Liver (tissue), 9 donors: ENCODE results near the gene NOTCH4. TPM values are rescaled to one million over a fixed set of nuclear protein-coding genes. Genes with fewer than 3 reads are reported as not detected.

Experiments
- DNase-seq: peaks from one replicate; pipeline ENCODE4 v3.0.0-alpha.2; 2017; ENCODE audit warnings: low spot score
- H3K27ac ChIP-seq, 2 donors: one replicate each; pipeline ENCODE4 v1.7.0; 2013; ENCODE audit warnings: inconsistent platforms in 2 of 2, low read length in 2 of 2, control low read depth in 1 of 2, low read depth in 1 of 2, mild to moderate bottlenecking in 1 of 2
- H3K27me3 ChIP-seq, 4 donors: one replicate each; pipeline versions ENCODE4 v1.6.1 to v1.7.0; 2013; ENCODE audit warnings: low read length in 3 of 4, inconsistent platforms in 1 of 4, mild to moderate bottlenecking in 1 of 4, moderate library complexity in 1 of 4; ENCODE audit not compliant: control insufficient read depth in 4 of 4, insufficient read depth in 4 of 4
- H3K36me3 ChIP-seq, 4 donors: one replicate each; pipeline versions ENCODE4 v1.6.1 to v1.7.0; 2013; ENCODE audit warnings: low read length in 3 of 4, mild to moderate bottlenecking in 3 of 4, low read depth in 1 of 4, moderate library complexity in 1 of 4; ENCODE audit not compliant: control insufficient read depth in 4 of 4, insufficient read depth in 3 of 4
- H3K4me1 ChIP-seq, 4 donors: one replicate each; pipeline versions ENCODE4 v1.6.1 to v1.7.0; 2013; ENCODE audit warnings: low read length in 3 of 4, mild to moderate bottlenecking in 3 of 4, moderate library complexity in 1 of 4; ENCODE audit not compliant: control insufficient read depth in 4 of 4, insufficient read depth in 4 of 4
- H3K4me3 ChIP-seq, 3 donors: one replicate each; pipeline versions ENCODE4 v1.6.1 to v1.7.0; 2013; ENCODE audit warnings: low read length in 3 of 3, control low read depth in 1 of 3, low read depth in 1 of 3, mild to moderate bottlenecking in 1 of 3
- H3K9ac ChIP-seq, 2 donors: one replicate each; pipeline ENCODE4 v1.7.0; 2013; ENCODE audit warnings: low read length in 2 of 2, mild to moderate bottlenecking in 2 of 2, moderate library complexity in 2 of 2, control low read depth in 1 of 2, low read depth in 1 of 2
- H3K9me3 ChIP-seq, 4 donors: one replicate each; pipeline versions ENCODE4 v1.6.1 to v1.7.0; 2013; ENCODE audit warnings: low read length in 3 of 4; ENCODE audit not compliant: control insufficient read depth in 4 of 4
- EGR1 ChIP-seq, 2 donors: IDR thresholded peaks; 2 replicates each; pipeline ENCODE4 v1.6.1; 2016 to 2018; ENCODE audit warnings: antibody characterized with exemption in 2 of 2, low read depth in 2 of 2
- FOXA1 ChIP-seq: IDR thresholded peaks from 2 replicates; pipeline ENCODE4 v1.6.1; 2016; ENCODE audit warnings: antibody characterized with exemption
- FOXA2 ChIP-seq: IDR thresholded peaks from 2 replicates; pipeline ENCODE4 v1.6.1; 2016; ENCODE audit warnings: antibody characterized with exemption
- GABPA ChIP-seq, 2 donors: IDR thresholded peaks in 1 of 2; conservative IDR thresholded peaks in 1 of 2; 2 replicates each; pipeline ENCODE4 v1.6.1; 2016; ENCODE audit warnings: antibody characterized with exemption in 2 of 2, mild to moderate bottlenecking in 1 of 2, moderate library complexity in 1 of 2
- HNF4A ChIP-seq, 2 donors: conservative IDR thresholded peaks; 2 replicates each; pipeline ENCODE4 v1.6.1; 2016; ENCODE audit warnings: antibody characterized with exemption in 2 of 2, mild to moderate bottlenecking in 2 of 2
- HNF4G ChIP-seq: IDR thresholded peaks from 2 replicates; pipeline ENCODE4 v1.6.1; 2016; ENCODE audit warnings: antibody characterized with exemption
- JUND ChIP-seq, 2 donors: IDR thresholded peaks; 2 replicates each; pipeline ENCODE4 v1.6.1; 2016; ENCODE audit warnings: antibody characterized with exemption in 2 of 2
- NR2F2 ChIP-seq: IDR thresholded peaks from 2 replicates; pipeline ENCODE4 v1.6.1; 2016; ENCODE audit warnings: antibody characterized with exemption
- RAD21 ChIP-seq, 2 donors: IDR thresholded peaks; 2 replicates each; pipeline ENCODE4 v1.6.1; 2016; ENCODE audit warnings: antibody characterized with exemption in 2 of 2, mild to moderate bottlenecking in 2 of 2
- RXRA ChIP-seq, 2 donors: IDR thresholded peaks; 2 replicates each; pipeline ENCODE4 v1.6.1; 2017 to 2018; ENCODE audit warnings: antibody characterized with exemption in 2 of 2, mild to moderate bottlenecking in 1 of 2
- SP1 ChIP-seq: IDR thresholded peaks from 2 replicates; pipeline ENCODE4 v1.6.1; 2018; ENCODE audit warnings: antibody characterized with exemption, mild to moderate bottlenecking
- WGBS: extraction: QIAGEN DNeasy Blood & Tissue Kit; methylation state at CpG from one replicate; pipeline ENCODE4 v1.1.7; 2013; 5-methylcytosine and 5-hydroxymethylcytosine counted together
- polyA plus RNA-seq, 2 donors: library from polyadenylated mRNA; stranded (reverse) in 1 of 2; unstranded in 1 of 2; fragments of 200-250 nt in 1 of 2; fragments of >200 nt in 1 of 2; fragmentation: Nextera tagmentation in 1 of 2; extraction: Ambion mirVana in 1 of 2; gene quantifications; one replicate each; pipeline versions ENCODE4 v1.2.1 to v1.2.3, GENCODE V29; 2013 to 2015
- total RNA-seq, 2 donors: library from RNA; depleted of rRNA; stranded (reverse); fragments of >200 nt; gene quantifications; one replicate each; pipeline ENCODE4 v1.2.3, GENCODE V29; 2014
- TF ChIP-seq, protein P1 (sequence below): IDR thresholded peaks from 2 replicates; pipeline ENCODE4 v1.6.1; 2016; ENCODE audit warnings: antibody characterized with exemption
- TF ChIP-seq, protein P2 (sequence below): IDR thresholded peaks from 2 replicates; pipeline ENCODE4 v1.6.1; 2016; ENCODE audit warnings: antibody characterized with exemption, mild to moderate bottlenecking
- TF ChIP-seq, protein P3 (sequence below): IDR thresholded peaks from 2 replicates; pipeline ENCODE4 v1.6.1; 2016; ENCODE audit warnings: antibody characterized with exemption
- TF ChIP-seq, protein P4 (sequence below): fragments of 150-350 bp; IDR thresholded peaks from 2 replicates; pipeline ENCODE4 v1.5.1; 2017; ENCODE audit warnings: improper control_type of control experiment, low read depth, low read length; ENCODE audit not compliant: missing input control
- donor health status: healthy.
- donor health status: healthy.
- donor health status: healthy.
- donor health status: healthy.
- donor health status: healthy.

The NOTCH4 gene
- total and polyA plus RNA-seq, 4 donors, result 2.6 to 15.1 (median 8.8) TPM

DNA sequence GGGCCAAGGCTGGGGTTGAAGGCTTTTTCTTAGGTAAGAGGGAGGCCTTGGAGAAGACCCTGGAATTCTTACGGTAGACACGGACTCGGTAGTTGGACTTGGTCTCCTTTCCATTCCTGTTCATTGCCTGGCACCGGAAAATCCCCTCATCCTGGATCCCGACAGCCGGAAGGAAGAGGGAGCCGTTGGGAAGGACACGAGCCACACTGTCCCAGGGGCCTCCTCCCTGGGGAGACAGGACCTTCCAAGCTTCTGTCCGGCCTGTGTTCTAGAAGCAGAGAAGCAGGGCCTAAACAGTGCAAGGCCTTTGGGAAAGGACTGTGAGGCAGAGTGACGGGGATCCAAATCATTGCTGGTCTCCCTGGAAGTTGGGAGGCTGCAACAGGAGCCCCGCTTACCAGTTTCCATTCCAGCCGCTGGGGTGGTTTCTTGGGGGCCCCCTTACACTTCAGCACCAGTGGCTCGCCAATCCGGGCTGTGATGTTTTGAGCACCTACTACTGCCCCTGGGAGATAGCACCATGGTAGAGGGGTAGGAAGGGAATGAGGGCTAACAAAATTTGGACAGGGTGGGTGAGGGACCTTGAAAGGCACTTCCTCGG, 40.3 kb downstream of the NOTCH4 start:
- no peak for TF ChIP-seq HNF4A (conservative IDR thresholded peaks at IDR 0.05)
- no peak for TF ChIP-seq JUND (IDR thresholded peaks at IDR 0.05)
- TF ChIP-seq FOXA1, result no peak
- TF ChIP-seq GABPA (IDR thresholded peaks at IDR 0.05 in 1 of 2, conservative IDR thresholded peaks at IDR 0.05 in 1 of 2), result no peak
- TF ChIP-seq EGR1 (IDR thresholded peaks at IDR 0.05; ENCODE audit: low read depth in 2 of 2), result no peak
- TF ChIP-seq RXRA (IDR thresholded peaks at IDR 0.05), result no peak
- TF ChIP-seq, protein P1, sequence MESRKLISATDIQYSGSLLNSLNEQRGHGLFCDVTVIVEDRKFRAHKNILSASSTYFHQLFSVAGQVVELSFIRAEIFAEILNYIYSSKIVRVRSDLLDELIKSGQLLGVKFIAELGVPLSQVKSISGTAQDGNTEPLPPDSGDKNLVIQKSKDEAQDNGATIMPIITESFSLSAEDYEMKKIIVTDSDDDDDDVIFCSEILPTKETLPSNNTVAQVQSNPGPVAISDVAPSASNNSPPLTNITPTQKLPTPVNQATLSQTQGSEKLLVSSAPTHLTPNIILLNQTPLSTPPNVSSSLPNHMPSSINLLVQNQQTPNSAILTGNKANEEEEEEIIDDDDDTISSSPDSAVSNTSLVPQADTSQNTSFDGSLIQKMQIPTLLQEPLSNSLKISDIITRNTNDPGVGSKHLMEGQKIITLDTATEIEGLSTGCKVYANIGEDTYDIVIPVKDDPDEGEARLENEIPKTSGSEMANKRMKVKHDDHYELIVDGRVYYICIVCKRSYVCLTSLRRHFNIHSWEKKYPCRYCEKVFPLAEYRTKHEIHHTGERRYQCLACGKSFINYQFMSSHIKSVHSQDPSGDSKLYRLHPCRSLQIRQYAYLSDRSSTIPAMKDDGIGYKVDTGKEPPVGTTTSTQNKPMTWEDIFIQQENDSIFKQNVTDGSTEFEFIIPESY, result no peak
- TF ChIP-seq, protein P2, sequence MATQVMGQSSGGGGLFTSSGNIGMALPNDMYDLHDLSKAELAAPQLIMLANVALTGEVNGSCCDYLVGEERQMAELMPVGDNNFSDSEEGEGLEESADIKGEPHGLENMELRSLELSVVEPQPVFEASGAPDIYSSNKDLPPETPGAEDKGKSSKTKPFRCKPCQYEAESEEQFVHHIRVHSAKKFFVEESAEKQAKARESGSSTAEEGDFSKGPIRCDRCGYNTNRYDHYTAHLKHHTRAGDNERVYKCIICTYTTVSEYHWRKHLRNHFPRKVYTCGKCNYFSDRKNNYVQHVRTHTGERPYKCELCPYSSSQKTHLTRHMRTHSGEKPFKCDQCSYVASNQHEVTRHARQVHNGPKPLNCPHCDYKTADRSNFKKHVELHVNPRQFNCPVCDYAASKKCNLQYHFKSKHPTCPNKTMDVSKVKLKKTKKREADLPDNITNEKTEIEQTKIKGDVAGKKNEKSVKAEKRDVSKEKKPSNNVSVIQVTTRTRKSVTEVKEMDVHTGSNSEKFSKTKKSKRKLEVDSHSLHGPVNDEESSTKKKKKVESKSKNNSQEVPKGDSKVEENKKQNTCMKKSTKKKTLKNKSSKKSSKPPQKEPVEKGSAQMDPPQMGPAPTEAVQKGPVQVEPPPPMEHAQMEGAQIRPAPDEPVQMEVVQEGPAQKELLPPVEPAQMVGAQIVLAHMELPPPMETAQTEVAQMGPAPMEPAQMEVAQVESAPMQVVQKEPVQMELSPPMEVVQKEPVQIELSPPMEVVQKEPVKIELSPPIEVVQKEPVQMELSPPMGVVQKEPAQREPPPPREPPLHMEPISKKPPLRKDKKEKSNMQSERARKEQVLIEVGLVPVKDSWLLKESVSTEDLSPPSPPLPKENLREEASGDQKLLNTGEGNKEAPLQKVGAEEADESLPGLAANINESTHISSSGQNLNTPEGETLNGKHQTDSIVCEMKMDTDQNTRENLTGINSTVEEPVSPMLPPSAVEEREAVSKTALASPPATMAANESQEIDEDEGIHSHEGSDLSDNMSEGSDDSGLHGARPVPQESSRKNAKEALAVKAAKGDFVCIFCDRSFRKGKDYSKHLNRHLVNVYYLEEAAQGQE, result no peak
- no peak for TF ChIP-seq NR2F2
- TF ChIP-seq, protein P3, sequence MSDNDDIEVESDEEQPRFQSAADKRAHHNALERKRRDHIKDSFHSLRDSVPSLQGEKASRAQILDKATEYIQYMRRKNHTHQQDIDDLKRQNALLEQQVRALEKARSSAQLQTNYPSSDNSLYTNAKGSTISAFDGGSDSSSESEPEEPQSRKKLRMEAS, result no peak
- TF ChIP-seq, protein P4, sequence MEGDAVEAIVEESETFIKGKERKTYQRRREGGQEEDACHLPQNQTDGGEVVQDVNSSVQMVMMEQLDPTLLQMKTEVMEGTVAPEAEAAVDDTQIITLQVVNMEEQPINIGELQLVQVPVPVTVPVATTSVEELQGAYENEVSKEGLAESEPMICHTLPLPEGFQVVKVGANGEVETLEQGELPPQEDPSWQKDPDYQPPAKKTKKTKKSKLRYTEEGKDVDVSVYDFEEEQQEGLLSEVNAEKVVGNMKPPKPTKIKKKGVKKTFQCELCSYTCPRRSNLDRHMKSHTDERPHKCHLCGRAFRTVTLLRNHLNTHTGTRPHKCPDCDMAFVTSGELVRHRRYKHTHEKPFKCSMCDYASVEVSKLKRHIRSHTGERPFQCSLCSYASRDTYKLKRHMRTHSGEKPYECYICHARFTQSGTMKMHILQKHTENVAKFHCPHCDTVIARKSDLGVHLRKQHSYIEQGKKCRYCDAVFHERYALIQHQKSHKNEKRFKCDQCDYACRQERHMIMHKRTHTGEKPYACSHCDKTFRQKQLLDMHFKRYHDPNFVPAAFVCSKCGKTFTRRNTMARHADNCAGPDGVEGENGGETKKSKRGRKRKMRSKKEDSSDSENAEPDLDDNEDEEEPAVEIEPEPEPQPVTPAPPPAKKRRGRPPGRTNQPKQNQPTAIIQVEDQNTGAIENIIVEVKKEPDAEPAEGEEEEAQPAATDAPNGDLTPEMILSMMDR, result no peak
- no peak for TF ChIP-seq RAD21 (IDR thresholded peaks at IDR 0.05)
- TF ChIP-seq SP1, result no peak
- no peak for TF ChIP-seq FOXA2
- no peak for TF ChIP-seq HNF4G
- Histone ChIP-seq H3K9me3 (no peaks in the 10 kb centered on the region), H3K27me3 (no peaks in the 10 kb centered on the region), H3K4me1 (peaks cover 0 to 23% (median 15%) of the 10 kb centered on the region in 4 donors), H3K27ac (peak overlapping the region in 1 of 2 donors; percentile 25), H3K9ac (no peak overlapping the region), H3K36me3 (peaks cover 0 to 35% (median 19%) of the 10 kb centered on the region in 4 donors), H3K4me3 (no peak overlapping the region)
- WGBS, result 88% methylated on average over 15 of the region's 15 CpGs
- DNase-seq, result no peak

DNA sequence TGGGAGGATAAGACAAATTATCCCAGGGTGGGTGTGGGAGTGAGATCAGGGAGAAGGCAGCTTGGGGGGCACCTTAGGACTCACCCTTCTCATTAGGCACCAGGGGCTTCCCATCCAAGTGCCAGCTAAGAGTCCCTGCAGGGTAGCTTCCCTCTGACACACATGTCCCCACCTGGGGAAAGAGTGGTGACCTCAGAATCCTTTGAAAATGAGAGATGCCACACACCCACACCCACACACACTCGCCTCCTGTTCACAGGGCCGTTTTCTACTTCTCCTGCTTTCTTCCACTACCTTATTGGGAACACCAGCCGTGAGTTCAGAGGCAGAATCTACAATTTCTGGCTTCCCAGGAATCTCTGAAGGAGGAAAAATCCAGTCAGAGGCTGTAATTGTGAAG, 40.8 kb downstream of the NOTCH4 start:
- Histone ChIP-seq H3K27ac (peak overlapping the region in 1 of 2 donors; percentile 25), H3K36me3 (peaks cover 0 to 35% (median 19%) of the 10 kb centered on the region in 4 donors), H3K4me3 (no peak overlapping the region), H3K9me3 (no peaks in the 10 kb centered on the region), H3K27me3 (no peaks in the 10 kb centered on the region), H3K4me1 (peaks cover 0 to 18% (median 15%) of the 10 kb centered on the region in 4 donors), H3K9ac (no peak overlapping the region)
- 88% methylated on average over 3 of the region's 3 CpGs for WGBS
- no peak for DNase-seq
- no peak for TF ChIP-seq RXRA (IDR thresholded peaks at IDR 0.05)
- TF ChIP-seq, protein P3, result no peak
- TF ChIP-seq, protein P2, result no peak
- TF ChIP-seq RAD21 (IDR thresholded peaks at IDR 0.05), result no peak
- TF ChIP-seq HNF4G, result no peak
- TF ChIP-seq, protein P1, result no peak
- no peak for TF ChIP-seq NR2F2
- TF ChIP-seq HNF4A (conservative IDR thresholded peaks at IDR 0.05), result no peak
